WI38 (cell line): ENCODE results near the gene BNIP3.

ENCODE experiments used
- H3K4me3 ChIP-seq: 2 replicates; pipeline ENCODE4 v1.5.1; 2011; ENCODE audit warnings: low read depth, mild to moderate bottlenecking, control low read depth, low read length
- CTCF ChIP-seq: IDR thresholded peaks from 2 replicates; pipeline ENCODE4 v1.5.1; 2012; ENCODE audit warnings: low read depth, mild to moderate bottlenecking, control low read depth, low read length

Gene BNIP3

DNA sequence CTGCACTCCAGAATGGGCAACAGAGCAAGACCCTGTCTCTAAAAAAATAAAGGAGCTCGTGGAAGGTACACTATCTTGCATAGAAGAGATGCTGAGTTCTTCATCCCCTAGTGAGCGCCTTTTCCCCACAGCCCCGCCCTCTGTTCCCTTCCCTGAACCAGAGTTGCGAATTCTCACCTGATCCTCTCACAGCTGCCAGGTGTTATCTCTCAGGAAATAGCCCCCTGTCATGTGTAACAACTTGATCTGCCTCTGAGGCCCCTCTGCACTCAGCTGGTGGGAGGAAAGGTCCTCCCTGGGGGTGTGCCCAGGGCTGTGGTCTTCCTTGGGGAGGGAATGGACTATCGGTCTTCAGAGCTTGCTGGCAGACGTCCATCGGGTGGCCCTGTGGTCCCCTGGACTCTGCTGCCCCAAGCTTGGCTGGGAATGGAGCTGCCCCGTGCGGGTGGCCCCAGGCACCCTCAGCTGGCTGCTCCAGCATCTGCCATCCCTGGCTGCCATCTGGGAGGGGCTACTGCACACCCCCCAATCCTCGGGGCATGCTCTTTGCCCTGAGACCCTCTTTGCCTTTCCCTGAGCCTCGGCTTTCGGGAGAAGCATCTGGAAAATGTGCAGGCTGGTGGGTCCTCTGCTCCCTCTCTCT is 21.7 kb upstream of the BNIP3 start:
- no peak for TF ChIP-seq CTCF
- no peak overlapping the region for H3K4me3 ChIP-seq

GRCh38 chr10:132002004-132002403 is 20.3 kb upstream of the BNIP3 start:
- no peak overlapping the region for H3K4me3 ChIP-seq
- no peak for TF ChIP-seq CTCF

- no peak overlapping the region for H3K4me3 ChIP-seq
- TF ChIP-seq CTCF: no peak
Measured at GRCh38 chr10:132001238-132001972, 19.7 kb upstream of the BNIP3 start.

DNA sequence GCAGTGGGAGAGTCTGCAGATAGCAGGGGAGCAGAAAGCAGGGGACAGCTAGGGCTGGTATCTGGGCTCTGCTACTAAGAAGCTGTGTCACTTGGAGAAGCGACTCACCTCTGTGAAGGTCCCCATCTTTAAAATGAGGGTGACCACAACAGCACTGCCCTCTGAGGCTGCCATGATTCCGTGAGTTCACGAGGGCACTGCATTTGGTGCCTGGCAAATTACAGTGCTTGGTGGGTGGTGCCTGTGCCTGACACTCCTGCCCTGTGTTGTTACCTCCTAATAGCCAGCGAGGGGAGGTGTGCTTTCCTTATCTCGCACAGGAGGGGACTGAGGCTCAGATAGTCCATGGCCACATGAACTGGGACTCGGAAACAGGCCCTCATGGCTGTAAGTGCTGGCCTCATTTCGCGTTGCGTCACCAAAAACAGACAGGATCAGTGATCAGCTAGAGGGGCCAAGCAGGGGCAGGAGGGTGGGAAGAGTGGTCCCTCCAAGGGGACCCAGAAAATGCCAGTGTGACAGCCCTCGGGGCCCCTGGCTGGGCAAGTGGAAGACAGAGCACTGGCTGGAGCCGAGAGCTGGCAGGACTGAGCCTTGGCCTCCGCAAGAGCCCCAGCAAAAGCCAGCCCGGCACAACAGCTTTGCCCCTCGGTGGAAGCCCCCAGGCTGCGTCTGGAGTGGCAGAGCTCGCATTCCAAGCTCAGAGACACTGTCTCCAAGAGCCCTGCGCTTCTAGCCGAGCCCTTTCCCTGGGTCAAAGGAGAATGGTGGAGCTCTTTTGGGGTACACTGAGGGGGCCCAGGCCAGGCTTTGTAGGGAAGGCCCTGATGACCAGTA is 17.3 kb upstream of the BNIP3 start:
- no peak overlapping the region for H3K4me3 ChIP-seq
- TF ChIP-seq CTCF: no peak

GRCh38 chr10:131998050-131998844 is 16.5 kb upstream of the BNIP3 start:
- no peak for TF ChIP-seq CTCF
- no peak overlapping the region for H3K4me3 ChIP-seq

DNA sequence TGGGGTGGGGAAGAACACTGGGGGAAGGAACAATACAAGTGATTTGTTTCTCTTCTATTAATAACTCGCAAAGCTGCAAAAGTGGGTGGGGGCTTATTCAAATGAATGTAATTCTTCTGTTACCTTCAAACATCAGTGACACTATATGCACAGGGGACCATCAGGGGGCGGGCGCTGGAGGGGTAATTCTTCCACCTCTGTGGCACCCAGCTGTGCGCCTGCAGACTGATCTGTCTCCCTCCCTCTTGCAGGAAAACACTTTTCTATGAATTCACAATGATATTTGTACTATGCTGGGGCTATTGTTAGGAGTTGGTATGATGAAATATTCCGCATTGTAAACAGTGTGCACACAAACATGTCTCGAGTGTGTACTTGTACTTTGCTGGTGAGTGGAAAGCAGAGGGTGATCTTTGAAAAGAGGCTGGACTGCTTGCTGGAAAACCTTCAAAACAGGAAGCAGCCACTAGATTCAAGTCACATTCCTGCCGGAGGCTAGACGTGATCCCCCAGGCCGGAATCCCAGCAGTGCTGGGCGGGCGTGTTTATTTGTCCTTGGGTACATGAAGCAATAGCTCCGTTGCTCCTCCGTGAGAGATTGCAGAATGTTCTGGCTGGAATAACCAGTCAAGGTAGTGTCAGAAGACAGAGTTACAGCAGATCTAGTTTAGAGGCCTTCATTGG is 15.8 kb upstream of the BNIP3 start:
- no peak for TF ChIP-seq CTCF

More for the DNA sequence above, 15.8 kb upstream of the BNIP3 start:
- H3K4me3 ChIP-seq: no peak overlapping the region
